Measurements from ENCODE around the gene PPARG.

DNA sequence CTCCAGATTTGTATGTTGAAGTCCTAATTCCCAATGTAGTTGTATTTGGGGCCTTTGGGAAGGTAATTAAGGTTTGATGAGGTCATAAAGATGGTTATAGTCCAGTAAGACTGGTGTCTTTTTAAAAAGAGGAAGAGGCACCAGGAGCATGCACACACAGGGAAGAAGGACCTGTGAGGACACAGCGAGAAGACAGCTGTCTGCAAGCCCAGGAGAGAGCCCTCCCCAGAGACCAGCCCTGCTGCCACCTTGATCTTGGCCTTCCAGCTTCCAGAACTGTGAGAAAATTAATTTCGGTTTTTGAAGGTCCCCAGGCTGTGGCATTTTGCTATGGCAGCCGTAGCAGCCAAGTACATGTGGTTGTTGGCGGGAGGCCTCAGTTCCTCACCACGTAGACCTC lies 162.6 kb downstream of the PPARG start:
- TF ChIP-seq, protein P1, sequence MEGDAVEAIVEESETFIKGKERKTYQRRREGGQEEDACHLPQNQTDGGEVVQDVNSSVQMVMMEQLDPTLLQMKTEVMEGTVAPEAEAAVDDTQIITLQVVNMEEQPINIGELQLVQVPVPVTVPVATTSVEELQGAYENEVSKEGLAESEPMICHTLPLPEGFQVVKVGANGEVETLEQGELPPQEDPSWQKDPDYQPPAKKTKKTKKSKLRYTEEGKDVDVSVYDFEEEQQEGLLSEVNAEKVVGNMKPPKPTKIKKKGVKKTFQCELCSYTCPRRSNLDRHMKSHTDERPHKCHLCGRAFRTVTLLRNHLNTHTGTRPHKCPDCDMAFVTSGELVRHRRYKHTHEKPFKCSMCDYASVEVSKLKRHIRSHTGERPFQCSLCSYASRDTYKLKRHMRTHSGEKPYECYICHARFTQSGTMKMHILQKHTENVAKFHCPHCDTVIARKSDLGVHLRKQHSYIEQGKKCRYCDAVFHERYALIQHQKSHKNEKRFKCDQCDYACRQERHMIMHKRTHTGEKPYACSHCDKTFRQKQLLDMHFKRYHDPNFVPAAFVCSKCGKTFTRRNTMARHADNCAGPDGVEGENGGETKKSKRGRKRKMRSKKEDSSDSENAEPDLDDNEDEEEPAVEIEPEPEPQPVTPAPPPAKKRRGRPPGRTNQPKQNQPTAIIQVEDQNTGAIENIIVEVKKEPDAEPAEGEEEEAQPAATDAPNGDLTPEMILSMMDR (IDR thresholded peaks at IDR 0.05; ENCODE audit: low read depth, low read length, missing input control), result no peak
- TF ChIP-seq RAD21 (IDR thresholded peaks at IDR 0.05) (no peak), RXRA (IDR thresholded peaks at IDR 0.05) (no peak), JUND (IDR thresholded peaks at IDR 0.05) (no peak)
- TF ChIP-seq, protein P2, sequence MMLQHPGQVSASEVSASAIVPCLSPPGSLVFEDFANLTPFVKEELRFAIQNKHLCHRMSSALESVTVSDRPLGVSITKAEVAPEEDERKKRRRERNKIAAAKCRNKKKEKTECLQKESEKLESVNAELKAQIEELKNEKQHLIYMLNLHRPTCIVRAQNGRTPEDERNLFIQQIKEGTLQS (IDR thresholded peaks at IDR 0.05), result no peak
- TF ChIP-seq, protein P3, sequence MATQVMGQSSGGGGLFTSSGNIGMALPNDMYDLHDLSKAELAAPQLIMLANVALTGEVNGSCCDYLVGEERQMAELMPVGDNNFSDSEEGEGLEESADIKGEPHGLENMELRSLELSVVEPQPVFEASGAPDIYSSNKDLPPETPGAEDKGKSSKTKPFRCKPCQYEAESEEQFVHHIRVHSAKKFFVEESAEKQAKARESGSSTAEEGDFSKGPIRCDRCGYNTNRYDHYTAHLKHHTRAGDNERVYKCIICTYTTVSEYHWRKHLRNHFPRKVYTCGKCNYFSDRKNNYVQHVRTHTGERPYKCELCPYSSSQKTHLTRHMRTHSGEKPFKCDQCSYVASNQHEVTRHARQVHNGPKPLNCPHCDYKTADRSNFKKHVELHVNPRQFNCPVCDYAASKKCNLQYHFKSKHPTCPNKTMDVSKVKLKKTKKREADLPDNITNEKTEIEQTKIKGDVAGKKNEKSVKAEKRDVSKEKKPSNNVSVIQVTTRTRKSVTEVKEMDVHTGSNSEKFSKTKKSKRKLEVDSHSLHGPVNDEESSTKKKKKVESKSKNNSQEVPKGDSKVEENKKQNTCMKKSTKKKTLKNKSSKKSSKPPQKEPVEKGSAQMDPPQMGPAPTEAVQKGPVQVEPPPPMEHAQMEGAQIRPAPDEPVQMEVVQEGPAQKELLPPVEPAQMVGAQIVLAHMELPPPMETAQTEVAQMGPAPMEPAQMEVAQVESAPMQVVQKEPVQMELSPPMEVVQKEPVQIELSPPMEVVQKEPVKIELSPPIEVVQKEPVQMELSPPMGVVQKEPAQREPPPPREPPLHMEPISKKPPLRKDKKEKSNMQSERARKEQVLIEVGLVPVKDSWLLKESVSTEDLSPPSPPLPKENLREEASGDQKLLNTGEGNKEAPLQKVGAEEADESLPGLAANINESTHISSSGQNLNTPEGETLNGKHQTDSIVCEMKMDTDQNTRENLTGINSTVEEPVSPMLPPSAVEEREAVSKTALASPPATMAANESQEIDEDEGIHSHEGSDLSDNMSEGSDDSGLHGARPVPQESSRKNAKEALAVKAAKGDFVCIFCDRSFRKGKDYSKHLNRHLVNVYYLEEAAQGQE (IDR thresholded peaks at IDR 0.05), result no peak
- TF ChIP-seq, protein P4, sequence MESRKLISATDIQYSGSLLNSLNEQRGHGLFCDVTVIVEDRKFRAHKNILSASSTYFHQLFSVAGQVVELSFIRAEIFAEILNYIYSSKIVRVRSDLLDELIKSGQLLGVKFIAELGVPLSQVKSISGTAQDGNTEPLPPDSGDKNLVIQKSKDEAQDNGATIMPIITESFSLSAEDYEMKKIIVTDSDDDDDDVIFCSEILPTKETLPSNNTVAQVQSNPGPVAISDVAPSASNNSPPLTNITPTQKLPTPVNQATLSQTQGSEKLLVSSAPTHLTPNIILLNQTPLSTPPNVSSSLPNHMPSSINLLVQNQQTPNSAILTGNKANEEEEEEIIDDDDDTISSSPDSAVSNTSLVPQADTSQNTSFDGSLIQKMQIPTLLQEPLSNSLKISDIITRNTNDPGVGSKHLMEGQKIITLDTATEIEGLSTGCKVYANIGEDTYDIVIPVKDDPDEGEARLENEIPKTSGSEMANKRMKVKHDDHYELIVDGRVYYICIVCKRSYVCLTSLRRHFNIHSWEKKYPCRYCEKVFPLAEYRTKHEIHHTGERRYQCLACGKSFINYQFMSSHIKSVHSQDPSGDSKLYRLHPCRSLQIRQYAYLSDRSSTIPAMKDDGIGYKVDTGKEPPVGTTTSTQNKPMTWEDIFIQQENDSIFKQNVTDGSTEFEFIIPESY (IDR thresholded peaks at IDR 0.05), result no peak
